Measurements from ENCODE around the gene CALHM5.
"Not testable (repeated sequence)": the region's sequence is repeated elsewhere in the genome, so short reads cannot be mapped to it uniquely, and the experiment has no call there.

The CALHM5 gene

GRCh38 chr6:116476002-116476678 lies 35.3 kb upstream of the CALHM5 start:
- H3K9ac ChIP-seq (ENCODE audit: low read depth, low read length), result no peak overlapping the region
- no peaks in the 10 kb centered on the region for H3K9me3 ChIP-seq (ENCODE audit: insufficient read depth, low read depth, low read length)
- no peaks in the 10 kb centered on the region for H3K36me3 ChIP-seq (ENCODE audit: insufficient read depth, low read length)
- no peak overlapping the region for H3K4me3 ChIP-seq (ENCODE audit: low read length)
- no peaks in the 10 kb centered on the region for H3K4me1 ChIP-seq (ENCODE audit: insufficient read depth, low read length)
- H3K27ac ChIP-seq (ENCODE audit: low read depth, low read length), result no peak overlapping the region
- WGBS, result 94% methylated on average over 5 of the region's 5 CpGs
- H3K27me3 ChIP-seq (ENCODE audit: insufficient read depth, low read length), result no peaks in the 10 kb centered on the region; the same call in 1 of the 2 replicates

- no peaks in the 10 kb centered on the region for H3K4me1 ChIP-seq (ENCODE audit: insufficient read depth, low read length)
- 93% methylated on average over 1 of the region's 1 CpG for WGBS
- H3K9ac ChIP-seq (ENCODE audit: low read depth, low read length), result no peak overlapping the region
- no peak overlapping the region for H3K4me3 ChIP-seq (ENCODE audit: low read length)
- H3K9me3 ChIP-seq (ENCODE audit: insufficient read depth, low read depth, low read length), result no peaks in the 10 kb centered on the region
- H3K27ac ChIP-seq (ENCODE audit: low read depth, low read length), result no peak overlapping the region
- no peaks in the 10 kb centered on the region for H3K27me3 ChIP-seq (ENCODE audit: insufficient read depth, low read length)
- H3K36me3 ChIP-seq (ENCODE audit: insufficient read depth, low read length), result no peaks in the 10 kb centered on the region
These were observed 28.7 kb upstream of the CALHM5 start for GRCh38 chr6:116482780-116483179.

- Histone ChIP-seq H3K4me1 (ENCODE audit: insufficient read depth, low read length) (no peaks in the 10 kb centered on the region), H3K36me3 (ENCODE audit: insufficient read depth, low read length) (no peaks in the 10 kb centered on the region), H3K9me3 (ENCODE audit: insufficient read depth, low read depth, low read length) (no peaks in the 10 kb centered on the region), H3K4me3 (ENCODE audit: low read length) (no peak overlapping the region), H3K9ac (ENCODE audit: low read depth, low read length) (no peak overlapping the region), H3K27me3 (ENCODE audit: insufficient read depth, low read length) (no peaks in the 10 kb centered on the region), H3K27ac (ENCODE audit: low read depth, low read length) (no peak overlapping the region)
- WGBS, result 94% methylated on average over 2 of the region's 2 CpGs
These were observed 27.8 kb upstream of the CALHM5 start for GRCh38 chr6:116483616-116484015.

- H3K9ac ChIP-seq (ENCODE audit: low read depth, low read length), result no peak overlapping the region
- H3K9me3 ChIP-seq (ENCODE audit: insufficient read depth, low read depth, low read length), result no peaks in the 10 kb centered on the region
- H3K4me1 ChIP-seq (ENCODE audit: insufficient read depth, low read length), result no peaks in the 10 kb centered on the region
- H3K36me3 ChIP-seq (ENCODE audit: insufficient read depth, low read length), result no peaks in the 10 kb centered on the region
- H3K27me3 ChIP-seq (ENCODE audit: insufficient read depth, low read length), result no peaks in the 10 kb centered on the region
- H3K4me3 ChIP-seq (ENCODE audit: low read length), result no peak overlapping the region
- no peak overlapping the region for H3K27ac ChIP-seq (ENCODE audit: low read depth, low read length)
- WGBS, result 92% methylated on average over 5 of the region's 5 CpGs
These were observed 25.8 kb upstream of the CALHM5 start for GRCh38 chr6:116485559-116486184.

- Histone ChIP-seq H3K9ac (ENCODE audit: low read depth, low read length) (no peak overlapping the region), H3K4me3 (ENCODE audit: low read length) (no peak overlapping the region), H3K36me3 (ENCODE audit: insufficient read depth, low read length) (no peaks in the 10 kb centered on the region), H3K4me1 (ENCODE audit: insufficient read depth, low read length) (peaks cover 14% of the 10 kb centered on the region; the same call in 1 of the 2 replicates), H3K27ac (ENCODE audit: low read depth, low read length) (no peak overlapping the region), H3K9me3 (ENCODE audit: insufficient read depth, low read depth, low read length) (no peaks in the 10 kb centered on the region), H3K27me3 (ENCODE audit: insufficient read depth, low read length) (no peaks in the 10 kb centered on the region)
- 40% methylated on average over 1 of the region's 1 CpG for WGBS
These were observed 19.7 kb upstream of the CALHM5 start for GRCh38 chr6:116491610-116492330.

GRCh38 chr6:116492331-116493067 lies 18.9 kb upstream of the CALHM5 start:
- Histone ChIP-seq H3K4me3 (ENCODE audit: low read length) (no peak overlapping the region), H3K27me3 (ENCODE audit: insufficient read depth, low read length) (no peaks in the 10 kb centered on the region), H3K36me3 (ENCODE audit: insufficient read depth, low read length) (no peaks in the 10 kb centered on the region), H3K4me1 (ENCODE audit: insufficient read depth, low read length) (peaks cover 14% of the 10 kb centered on the region; the same call in 1 of the 2 replicates), H3K9ac (ENCODE audit: low read depth, low read length) (no peak overlapping the region), H3K27ac (ENCODE audit: low read depth, low read length) (no peak overlapping the region), H3K9me3 (ENCODE audit: insufficient read depth, low read depth, low read length) (no peaks in the 10 kb centered on the region)
- 61% methylated on average over 5 of the region's 6 CpGs for WGBS

GRCh38 chr6:116495161-116495560 lies 16.3 kb upstream of the CALHM5 start:
- H3K9me3 ChIP-seq (ENCODE audit: insufficient read depth, low read depth, low read length); H3K36me3 ChIP-seq (ENCODE audit: insufficient read depth, low read length); H3K4me3 ChIP-seq (ENCODE audit: low read length); H3K27me3 ChIP-seq (ENCODE audit: insufficient read depth, low read length); H3K9ac ChIP-seq (ENCODE audit: low read depth, low read length); H3K27ac ChIP-seq (ENCODE audit: low read depth, low read length): not testable (repeated sequence)
- peaks cover 14% of the 10 kb centered on the region; the same call in 1 of the 2 replicates for H3K4me1 ChIP-seq (ENCODE audit: insufficient read depth, low read length)
- 100% methylated on average over 1 of the region's 1 CpG for WGBS

- Histone ChIP-seq H3K27me3 (ENCODE audit: insufficient read depth, low read length) (no peaks in the 10 kb centered on the region), H3K4me3 (ENCODE audit: low read length) (no peak overlapping the region), H3K9me3 (ENCODE audit: insufficient read depth, low read depth, low read length) (no peaks in the 10 kb centered on the region), H3K9ac (ENCODE audit: low read depth, low read length) (no peak overlapping the region), H3K27ac (ENCODE audit: low read depth, low read length) (no peak overlapping the region), H3K4me1 (ENCODE audit: insufficient read depth, low read length) (peaks cover 9% of the 10 kb centered on the region; the same call in 1 of the 2 replicates), H3K36me3 (ENCODE audit: insufficient read depth, low read length) (no peaks in the 10 kb centered on the region)
- WGBS, result 85% methylated on average over 3 of the region's 3 CpGs
These were observed 14.2 kb upstream of the CALHM5 start for GRCh38 chr6:116497113-116497676.

- Histone ChIP-seq H3K27ac (ENCODE audit: low read depth, low read length) (no peak overlapping the region), H3K4me1 (ENCODE audit: insufficient read depth, low read length) (no peaks in the 10 kb centered on the region), H3K4me3 (ENCODE audit: low read length) (no peak overlapping the region), H3K9ac (ENCODE audit: low read depth, low read length) (no peak overlapping the region), H3K36me3 (ENCODE audit: insufficient read depth, low read length) (no peaks in the 10 kb centered on the region), H3K9me3 (ENCODE audit: insufficient read depth, low read depth, low read length) (no peaks in the 10 kb centered on the region), H3K27me3 (ENCODE audit: insufficient read depth, low read length) (no peaks in the 10 kb centered on the region)
- 70% methylated on average over 9 of the region's 9 CpGs for WGBS
These were observed 10.4 kb upstream of the CALHM5 start for GRCh38 chr6:116500969-116501433.

GRCh38 chr6:116507324-116507723 lies 4.1 kb upstream of the CALHM5 start:
- 97% methylated on average over 3 of the region's 3 CpGs for WGBS

More at GRCh38 chr6:116507324-116507723, 4.1 kb upstream of the CALHM5 start:
- H3K27me3 ChIP-seq (ENCODE audit: insufficient read depth, low read length), result no peaks in the 10 kb centered on the region
- H3K4me1 ChIP-seq (ENCODE audit: insufficient read depth, low read length), result peaks cover 12% of the 10 kb centered on the region
- H3K9me3 ChIP-seq (ENCODE audit: insufficient read depth, low read depth, low read length), result no peaks in the 10 kb centered on the region
- H3K36me3 ChIP-seq (ENCODE audit: insufficient read depth, low read length), result no peaks in the 10 kb centered on the region
- no peak overlapping the region for H3K27ac ChIP-seq (ENCODE audit: low read depth, low read length)
- H3K4me3 ChIP-seq (ENCODE audit: low read length), result no peak overlapping the region
- no peak overlapping the region for H3K9ac ChIP-seq (ENCODE audit: low read depth, low read length)

Data from HUES64 (cell line).